Parathyroid adenoma (tissue), 2 donors: ENCODE measurements around the gene NNT.

ENCODE experiments used
- H2AFZ ChIP-seq: fragments of 300-600 bp; sonication (generic); one replicate; pipeline ENCODE4 v1.7.0; 2017; ENCODE audit warnings: antibody characterized with exemption, mild to moderate bottlenecking
- H3K27ac ChIP-seq: fragments of 300-600 bp; sonication (generic); one replicate; pipeline ENCODE4 v1.7.0; 2017
- H3K27me3 ChIP-seq: fragments of 300-600 bp; sonication (generic); one replicate; pipeline ENCODE4 v1.7.0; 2017; ENCODE audit warnings: low read length; ENCODE audit not compliant: control insufficient read depth, insufficient read depth
- H3K36me3 ChIP-seq: fragments of 300-600 bp; sonication (generic); one replicate; pipeline ENCODE4 v1.7.0; 2017; ENCODE audit warnings: low read length; ENCODE audit not compliant: control insufficient read depth, insufficient read depth
- H3K4me1 ChIP-seq: fragments of 300-600 bp; sonication (generic); one replicate; pipeline ENCODE4 v1.7.0; 2017; ENCODE audit warnings: control low read depth
- H3K4me2 ChIP-seq: fragments of 300-600 bp; sonication (generic); one replicate; pipeline ENCODE4 v1.7.0; 2017; ENCODE audit warnings: low read length
- H3K4me3 ChIP-seq: fragments of 300-600 bp; sonication (generic); one replicate; pipeline ENCODE4 v1.7.0; 2017; ENCODE audit warnings: low read depth, low read length
- H3K79me2 ChIP-seq: fragments of 300-600 bp; sonication (generic); one replicate; pipeline ENCODE4 v1.7.0; 2017; ENCODE audit warnings: control low read depth
- H3K9ac ChIP-seq: fragments of 300-600 bp; sonication (generic); one replicate; pipeline ENCODE4 v1.7.0; 2017; ENCODE audit warnings: mild to moderate bottlenecking
- H3K9me3 ChIP-seq: fragments of 300-600 bp; sonication (generic); one replicate; pipeline ENCODE4 v1.7.0; 2017; ENCODE audit warnings: low read length; ENCODE audit not compliant: control insufficient read depth
- TF ChIP-seq, protein P1 (sequence below): fragments of 300-600 bp; sonication (generic); IDR thresholded peaks from one replicate; pipeline ENCODE4 v1.7.0; 2017; ENCODE audit warnings: antibody characterized with exemption, mild to moderate bottlenecking
- donor health status: primary hyperparathyroidism.

NNT gene

DNA sequence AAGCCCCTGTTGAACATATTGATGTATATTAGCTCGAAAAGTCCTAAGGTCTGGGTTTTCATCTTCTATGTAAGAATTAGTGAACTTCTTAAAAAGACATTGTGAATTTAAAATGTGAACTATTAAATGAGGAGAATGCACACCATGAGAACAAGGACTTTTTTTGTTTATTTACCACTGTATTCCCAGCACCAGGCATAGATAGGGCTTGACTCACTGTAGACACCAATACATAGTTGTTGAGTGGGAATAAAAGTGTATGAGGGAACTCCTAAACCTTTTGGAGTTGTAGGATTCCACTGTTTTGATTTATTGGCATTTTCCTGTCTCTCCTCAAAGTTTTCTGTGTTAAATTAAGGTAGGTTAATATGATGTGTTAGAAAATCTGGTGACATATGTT lies 40.3 kb downstream of the NNT start:
- Histone ChIP-seq H2AFZ (no peak overlapping the region), H3K9me3 (no peaks in the 10 kb centered on the region), H3K4me2 (no peak overlapping the region), H3K36me3 (no peaks in the 10 kb centered on the region), H3K9ac (no peak overlapping the region), H3K79me2 (no peaks in the 10 kb centered on the region), H3K27me3 (no peaks in the 10 kb centered on the region), H3K27ac (no peak overlapping the region), H3K4me1 (no peaks in the 10 kb centered on the region), H3K4me3 (no peak overlapping the region)
- TF ChIP-seq, protein P1, sequence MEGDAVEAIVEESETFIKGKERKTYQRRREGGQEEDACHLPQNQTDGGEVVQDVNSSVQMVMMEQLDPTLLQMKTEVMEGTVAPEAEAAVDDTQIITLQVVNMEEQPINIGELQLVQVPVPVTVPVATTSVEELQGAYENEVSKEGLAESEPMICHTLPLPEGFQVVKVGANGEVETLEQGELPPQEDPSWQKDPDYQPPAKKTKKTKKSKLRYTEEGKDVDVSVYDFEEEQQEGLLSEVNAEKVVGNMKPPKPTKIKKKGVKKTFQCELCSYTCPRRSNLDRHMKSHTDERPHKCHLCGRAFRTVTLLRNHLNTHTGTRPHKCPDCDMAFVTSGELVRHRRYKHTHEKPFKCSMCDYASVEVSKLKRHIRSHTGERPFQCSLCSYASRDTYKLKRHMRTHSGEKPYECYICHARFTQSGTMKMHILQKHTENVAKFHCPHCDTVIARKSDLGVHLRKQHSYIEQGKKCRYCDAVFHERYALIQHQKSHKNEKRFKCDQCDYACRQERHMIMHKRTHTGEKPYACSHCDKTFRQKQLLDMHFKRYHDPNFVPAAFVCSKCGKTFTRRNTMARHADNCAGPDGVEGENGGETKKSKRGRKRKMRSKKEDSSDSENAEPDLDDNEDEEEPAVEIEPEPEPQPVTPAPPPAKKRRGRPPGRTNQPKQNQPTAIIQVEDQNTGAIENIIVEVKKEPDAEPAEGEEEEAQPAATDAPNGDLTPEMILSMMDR: no peak

DNA sequence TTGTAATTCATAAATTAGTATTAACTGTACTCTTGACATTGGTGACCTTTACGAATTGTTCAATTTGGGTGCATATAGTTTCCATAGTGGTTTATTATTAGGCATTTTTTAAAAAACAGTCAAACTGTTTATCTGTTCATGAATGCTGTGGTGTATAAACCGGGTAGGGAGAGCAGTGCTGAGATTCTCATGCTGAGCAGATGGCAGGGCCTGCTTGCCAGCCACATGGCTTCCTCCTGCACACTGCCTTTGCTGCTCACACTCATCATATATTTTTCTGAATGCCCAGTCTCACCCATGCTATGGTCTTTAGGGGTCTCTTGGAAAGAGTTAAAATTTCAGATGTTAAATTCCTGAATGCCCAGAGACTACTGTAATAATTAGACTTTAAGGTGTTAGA lies 40.8 kb downstream of the NNT start:
- Histone ChIP-seq H2AFZ (no peak overlapping the region), H3K4me1 (no peaks in the 10 kb centered on the region), H3K9me3 (no peaks in the 10 kb centered on the region), H3K27me3 (no peaks in the 10 kb centered on the region), H3K36me3 (no peaks in the 10 kb centered on the region), H3K79me2 (no peaks in the 10 kb centered on the region), H3K4me2 (no peak overlapping the region), H3K4me3 (no peak overlapping the region), H3K27ac (no peak overlapping the region), H3K9ac (no peak overlapping the region)
- TF ChIP-seq, protein P1: no peak

DNA sequence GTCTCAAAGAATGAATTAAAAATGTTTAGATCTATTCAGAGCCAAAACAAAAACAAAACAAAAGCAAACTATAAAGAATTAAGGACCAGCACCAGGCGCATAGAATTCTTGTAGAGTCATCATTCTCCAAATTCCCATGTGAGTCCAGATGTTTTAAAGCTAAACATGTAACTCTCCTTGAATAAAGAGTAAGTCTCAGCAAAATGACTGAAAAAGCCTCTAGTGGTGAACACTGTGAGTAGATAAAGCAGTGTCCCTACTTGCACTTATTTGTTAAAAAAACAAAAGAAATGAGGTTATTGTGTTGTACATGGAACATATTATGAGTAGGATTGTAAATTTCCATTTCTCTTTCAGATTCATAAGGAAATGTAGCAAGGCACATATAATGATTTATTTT lies 44.0 kb downstream of the NNT start:
- TF ChIP-seq, protein P1: no peak
- no peak overlapping the region for H3K4me2 ChIP-seq
- H3K4me1 ChIP-seq: no peaks in the 10 kb centered on the region
- no peak overlapping the region for H3K4me3 ChIP-seq
- H3K9ac ChIP-seq: no peak overlapping the region
- H3K36me3 ChIP-seq: no peaks in the 10 kb centered on the region
- H3K79me2 ChIP-seq: no peaks in the 10 kb centered on the region
- H3K27ac ChIP-seq: no peak overlapping the region
- no peaks in the 10 kb centered on the region for H3K27me3 ChIP-seq
- H2AFZ ChIP-seq: no peak overlapping the region
- H3K9me3 ChIP-seq: no peaks in the 10 kb centered on the region

DNA sequence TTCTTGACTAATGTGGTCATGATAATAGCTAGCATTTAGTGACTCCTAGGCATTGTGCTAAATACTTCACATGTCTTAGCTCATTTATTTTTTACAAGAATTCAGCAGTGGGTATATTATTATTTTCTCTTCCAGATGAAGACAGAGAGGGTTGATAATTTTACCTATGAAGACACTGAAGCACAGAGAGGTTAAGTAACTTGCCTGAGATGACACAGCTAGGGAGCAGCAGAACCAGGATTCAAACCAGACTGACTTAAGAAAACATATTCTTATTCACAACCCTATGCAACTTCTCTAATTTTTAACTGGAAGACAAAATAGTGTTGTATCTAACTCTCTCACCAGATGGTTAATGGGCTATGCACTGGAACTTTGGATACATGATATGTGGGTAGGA lies 44.8 kb downstream of the NNT start:
- no peaks in the 10 kb centered on the region for H3K36me3 ChIP-seq
- no peak overlapping the region for H3K27ac ChIP-seq
- TF ChIP-seq, protein P1: no peak

DNA sequence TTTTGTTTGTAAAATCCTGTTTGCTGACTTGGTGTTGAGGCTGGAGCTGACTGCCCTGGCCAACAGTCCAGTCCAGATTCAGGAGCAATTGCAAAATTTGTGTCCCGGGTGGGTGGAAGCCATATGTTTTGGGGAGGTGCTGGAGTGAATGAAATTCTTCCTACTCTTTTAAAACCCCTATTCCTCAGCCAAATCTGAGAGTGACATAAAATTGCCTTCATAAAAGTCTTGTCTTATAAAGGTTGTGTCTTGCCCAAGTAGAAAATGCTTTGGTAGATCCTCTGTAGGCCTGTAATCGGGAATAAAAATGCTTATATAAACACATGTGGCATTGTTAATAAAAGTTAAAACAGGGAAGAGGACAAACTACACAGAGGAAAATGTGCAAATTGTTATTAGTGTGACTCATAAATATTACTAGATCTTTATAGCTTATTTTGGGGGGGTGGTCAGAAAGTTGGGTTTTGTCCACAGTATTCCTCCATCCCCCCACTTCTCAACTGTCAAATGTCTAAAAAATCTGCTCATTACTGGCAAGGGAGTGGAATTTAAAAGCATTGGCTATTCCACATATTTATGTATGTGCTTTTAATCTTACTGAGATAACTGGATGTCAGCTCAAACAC lies 45.6 kb downstream of the NNT start:
- no peaks in the 10 kb centered on the region for H3K36me3 ChIP-seq
- no peak overlapping the region for H2AFZ ChIP-seq
- H3K79me2 ChIP-seq: no peaks in the 10 kb centered on the region
- H3K9me3 ChIP-seq: no peaks in the 10 kb centered on the region
- TF ChIP-seq, protein P1: no peak
- no peaks in the 10 kb centered on the region for H3K27me3 ChIP-seq
- no peak overlapping the region for H3K9ac ChIP-seq
- no peak overlapping the region for H3K27ac ChIP-seq
- H3K4me2 ChIP-seq: no peak overlapping the region
- no peaks in the 10 kb centered on the region for H3K4me1 ChIP-seq
- H3K4me3 ChIP-seq: no peak overlapping the region

More for the DNA sequence above, 44.8 kb downstream of the NNT start:
- Histone ChIP-seq H3K4me2 (no peak overlapping the region), H3K9ac (no peak overlapping the region), H3K4me1 (no peaks in the 10 kb centered on the region), H3K4me3 (no peak overlapping the region), H3K79me2 (no peaks in the 10 kb centered on the region), H2AFZ (no peak overlapping the region), H3K9me3 (no peaks in the 10 kb centered on the region), H3K27me3 (no peaks in the 10 kb centered on the region)
